H1 (cell line): ENCODE measurements around the gene GRID1. TPM values are rescaled to one million over a fixed set of nuclear protein-coding genes. Genes with fewer than 3 reads are reported as not detected.

Source experiments
- CTCF ChIA-PET: fragments of 300-600 bp; sonication (Branson Sonifier 250); formaldehyde crosslinking; loops from one replicate; lab custom pipeline; 2021; ENCODE audit not compliant: partially characterized antibody; lab: Charles Lee
- POLR2A ChIA-PET: fragments of 300-600 bp; sonication (Branson Sonifier 250); formaldehyde crosslinking; loops from one replicate; lab custom pipeline; 2021; ENCODE audit warnings: inconsistent platforms; ENCODE audit not compliant: partially characterized antibody; lab: Charles Lee
- DNase-seq, 2 experiments: peaks; one replicate each; pipeline versions ENCODE4 v3.0.0 to v3.0.0-alpha.2; 2010 to 2022; ENCODE audit warnings: low spot score in 2 of 2, low read depth in 1 of 2, mixed read lengths in 1 of 2
- FAIRE-seq: peaks from 2 replicates; lab custom pipeline; 2011; peaks lifted over from hg19 to GRCh38; lab: Jason Lieb, UNC
- H2AFZ ChIP-seq: 2 replicates; pipeline ENCODE4 v1.8.1; 2012; ENCODE audit warnings: low read length, inconsistent platforms
- H2AK5ac ChIP-seq: 2 replicates; pipeline ENCODE4 v1.6.1; 2013; ENCODE audit warnings: low read depth, low read length
- H2BK120ac ChIP-seq: replicated peaks from 2 replicates; pipeline ENCODE3; 2013; ENCODE audit warnings: low read depth, low read length, inconsistent platforms
- H2BK12ac ChIP-seq: 2 replicates; pipeline ENCODE4 v1.6.1; 2013; ENCODE audit warnings: low read depth, low read length
- H2BK15ac ChIP-seq: 2 replicates; pipeline ENCODE4 v1.6.1; 2013; ENCODE audit warnings: low read length
- H2BK20ac ChIP-seq: 2 replicates; pipeline ENCODE4 v1.6.1; 2013; ENCODE audit warnings: low read length
- H2BK5ac ChIP-seq: 2 replicates; pipeline ENCODE4 v1.6.1; 2013; ENCODE audit warnings: low read depth, low read length
- H3K14ac ChIP-seq: 2 replicates; pipeline ENCODE4 v1.6.1; 2013; ENCODE audit warnings: inconsistent platforms; ENCODE audit not compliant: insufficient read length
- H3K18ac ChIP-seq: 2 replicates; pipeline ENCODE4 v1.6.1; 2013; ENCODE audit warnings: low read length; ENCODE audit errors: extremely low read depth
- H3K23ac ChIP-seq: 2 replicates; pipeline ENCODE4 v1.6.1; 2013; ENCODE audit warnings: inconsistent platforms; ENCODE audit not compliant: insufficient read length
- H3K23me2 ChIP-seq: 2 replicates; pipeline ENCODE4 v1.6.1; 2013; ENCODE audit warnings: low read depth, low read length
- H3K27ac ChIP-seq: 2 replicates; pipeline ENCODE4 v1.6.1; 2011; ENCODE audit warnings: low read depth, low read length, inconsistent platforms
- H3K27me3 ChIP-seq, 4 experiments: replicated peaks in 1 of 4; 1 replicate in 1 of 4; 2 replicates in 3 of 4; pipeline versions ENCODE4 v1.6.1 to v1.8.1; 2011 to 2013; ENCODE audit warnings: low read length in 3 of 4, mild to moderate bottlenecking in 3 of 4, inconsistent platforms in 2 of 4, mixed read lengths in 2 of 4, moderate library complexity in 1 of 4; ENCODE audit not compliant: control insufficient read depth in 3 of 4, insufficient read depth in 3 of 4; ENCODE audit errors: extremely low read depth in 1 of 4
- H3K36me3 ChIP-seq, 4 experiments: 2 replicates each; pipeline versions ENCODE4 v1.6.1 to v1.8.1; 2011 to 2013; ENCODE audit warnings: mild to moderate bottlenecking in 4 of 4, low read length in 3 of 4, moderate library complexity in 2 of 4, control low read depth in 1 of 4, inconsistent platforms in 1 of 4; ENCODE audit not compliant: insufficient read depth in 4 of 4, control insufficient read depth in 2 of 4
- H3K4ac ChIP-seq: replicated peaks from 2 replicates; pipeline ENCODE3; 2013; ENCODE audit warnings: low read length, low read depth, mixed read lengths, inconsistent platforms; ENCODE audit not compliant: insufficient read length
- H3K4me1 ChIP-seq, 4 experiments: replicated peaks in 1 of 4; 1 replicate in 1 of 4; 2 replicates in 3 of 4; pipeline versions ENCODE4 v1.6.1 to v1.8.1; 2011 to 2013; ENCODE audit warnings: low read length in 3 of 4, inconsistent platforms in 2 of 4, mixed read lengths in 1 of 4; ENCODE audit not compliant: insufficient read depth in 4 of 4, control insufficient read depth in 3 of 4
- H3K4me2 ChIP-seq, 2 experiments: 2 replicates each; pipeline versions ENCODE4 v1.6.1 to v1.8.1; 2011 to 2013; ENCODE audit warnings: low read depth in 2 of 2, low read length in 2 of 2, control low read depth in 1 of 2, inconsistent platforms in 1 of 2, mild to moderate bottlenecking in 1 of 2; ENCODE audit not compliant: insufficient read depth in 1 of 2
- H3K4me3 ChIP-seq, 4 experiments: fragments of 200-600, 300-600 bp in 1 of 4; sonication (generic), shearing (Covaris generic), sonication (Bioruptor Twin) in 1 of 4; 2 replicates each; pipeline versions ENCODE4 v1.5.1 to v1.8.1; 2011 to 2016; ENCODE audit warnings: low read length in 4 of 4, low read depth in 3 of 4, control low read depth in 2 of 4, inconsistent platforms in 2 of 4, mild to moderate bottlenecking in 2 of 4, mixed read lengths in 1 of 4, moderate library complexity in 1 of 4; ENCODE audit not compliant: insufficient read depth in 2 of 4; ENCODE audit errors: extremely low read depth in 1 of 4
- H3K56ac ChIP-seq: replicated peaks from 2 replicates; pipeline ENCODE3; 2013; ENCODE audit warnings: low read depth, mild to moderate bottlenecking, mixed read lengths, low read length, inconsistent platforms; ENCODE audit not compliant: insufficient read length
- H3K79me1 ChIP-seq: 2 replicates; pipeline ENCODE4 v1.6.1; 2013; ENCODE audit warnings: low read depth, low read length, control low read depth
- H3K79me2 ChIP-seq, 2 experiments: 2 replicates each; pipeline versions ENCODE4 v1.6.1 to v1.8.1; 2012 to 2013; ENCODE audit warnings: low read length in 2 of 2, mild to moderate bottlenecking in 2 of 2, inconsistent platforms in 1 of 2; ENCODE audit not compliant: insufficient read depth in 2 of 2, control insufficient read depth in 1 of 2
- H3K9ac ChIP-seq, 4 experiments: replicated peaks in 1 of 4; 1 replicate in 1 of 4; 2 replicates in 3 of 4; pipeline versions ENCODE4 v1.6.1 to v1.8.1; 2011 to 2013; ENCODE audit warnings: low read depth in 3 of 4, low read length in 3 of 4, control low read depth in 2 of 4, mild to moderate bottlenecking in 2 of 4, moderate library complexity in 2 of 4, inconsistent platforms in 1 of 4; ENCODE audit errors: extremely low read depth in 1 of 4
- H3K9me3 ChIP-seq, 2 experiments: 2 replicates each; pipeline versions ENCODE4 v1.6.1 to v1.8.1; 2012 to 2013; ENCODE audit warnings: mild to moderate bottlenecking in 2 of 2, moderate library complexity in 2 of 2, control low read depth in 1 of 2, inconsistent platforms in 1 of 2, low read depth in 1 of 2, low read length in 1 of 2, mixed read lengths in 1 of 2; ENCODE audit not compliant: insufficient read depth in 2 of 2
- H4K20me1 ChIP-seq, 2 experiments: replicated peaks in 1 of 2; 2 replicates each; pipeline versions ENCODE3 to v1.8.1; 2011 to 2013; ENCODE audit warnings: inconsistent platforms in 2 of 2, low read length in 2 of 2, mild to moderate bottlenecking in 1 of 2; ENCODE audit not compliant: insufficient read depth in 2 of 2, control insufficient read depth in 1 of 2
- H4K5ac ChIP-seq: 2 replicates; pipeline ENCODE4 v1.6.1; 2013; ENCODE audit warnings: low read length, low read depth, mixed read lengths, inconsistent platforms; ENCODE audit not compliant: insufficient read length
- H4K8ac ChIP-seq: 2 replicates; pipeline ENCODE4 v1.8.0; 2013; ENCODE audit warnings: mild to moderate bottlenecking, moderate library complexity, low read length, inconsistent platforms; ENCODE audit not compliant: insufficient read depth; ENCODE audit errors: extremely low read depth
- H4K91ac ChIP-seq: replicated peaks from 2 replicates; pipeline ENCODE3; 2013; ENCODE audit warnings: low read length, mixed read lengths, inconsistent platforms; ENCODE audit not compliant: insufficient read length
- SIRT6 ChIP-seq: IDR thresholded peaks from one replicate; pipeline ENCODE4 v1.7.1; 2012; ENCODE audit warnings: low read length, inconsistent platforms
- SP1 ChIP-seq: IDR thresholded peaks from 2 replicates; pipeline ENCODE4 v1.6.1; 2011; ENCODE audit warnings: low read depth, low read length
- TAF1 ChIP-seq: IDR thresholded peaks from 2 replicates; pipeline ENCODE4 v1.6.1; 2011; ENCODE audit warnings: mild to moderate bottlenecking, low read depth, low read length
- WGBS, 2 experiments: shearing (Covaris generic) in 1 of 2; methylation state at CpG; one replicate each; pipeline versions ENCODE4 v1.1.6 to v1.1.7; 2013 to 2015; ENCODE audit warnings: low lambda C conversion rate in 2 of 2, mixed read lengths in 2 of 2, inconsistent platforms in 1 of 2, low coverage in 1 of 2, missing lambda C conversion rate in 1 of 2; ENCODE audit not compliant: insufficient replicate concordance in 2 of 2, insufficient coverage in 1 of 2, insufficient read length in 1 of 2; ENCODE audit errors: extremely low coverage in 1 of 2, missing lambda C conversion rate in 1 of 2; 5-methylcytosine and 5-hydroxymethylcytosine counted together
- polyA plus RNA-seq, 7 experiments: library from polyadenylated mRNA; depleted of rRNA in 3 of 7; stranded (reverse) in 5 of 7; unstranded in 2 of 7; fragments of >200 nt in 5 of 7; fragments of 200-250 nt in 2 of 7; gene quantifications; 1 replicate in 5 of 7; 2 replicates in 1 of 7; 4 replicates in 1 of 7; pipeline versions ENCODE4 v1.2.1 to v1.2.3, GENCODE V29; 2011 to 2013; ENCODE audit warnings: missing spikeins in 2 of 7, mixed read lengths in 2 of 7
- total RNA-seq: library from RNA; stranded (reverse); fragmentation: NEBNext Ultra II Directional; extraction: Animal tissue kit (Norgen Biotek cat#: 25700); gene quantifications from 2 replicates; pipeline ENCODE4 v1.2.1, GENCODE V29; 2021

The GRID1 gene
- total and polyA plus RNA-seq, 2 of the 8 experiments (the other 6 are each of a cell fraction or from before 2014, with no cell fraction given): 0.22 to 0.30 TPM

- no peak overlapping the region for H2BK12ac ChIP-seq
- no peak overlapping the region for H2BK15ac ChIP-seq
- H3K56ac ChIP-seq: no peak overlapping the region
- H3K27ac ChIP-seq: no peak overlapping the region
- H3K9ac ChIP-seq: no peak overlapping the region
- no peak overlapping the region for H2AFZ ChIP-seq
- H4K20me1 ChIP-seq: no peaks in the 10 kb centered on the region
- DNase-seq: no peak
- 90% methylated on average over 5 of the region's 5 CpGs; no CpG with 5 or more reads in 1 of the 2 experiments for WGBS, 2 experiments
- H4K5ac ChIP-seq: no peak overlapping the region
- H2AK5ac ChIP-seq: no peak overlapping the region; the same call in 1 of the 2 replicates
- TF ChIP-seq TAF1 (no peak), SIRT6 (no peak), SP1 (no peak)
- no peaks in the 10 kb centered on the region for H3K79me1 ChIP-seq
- H3K27me3 ChIP-seq: no peaks in the 10 kb centered on the region
- ChIA-PET CTCF (interaction anchor here (0.9 to 2.0 kb wide), 6 partner anchors 9 to 153 kb away, joined by 3 to 5 read pairs (median 4); no protein-coding TSS in a partner anchor), POLR2A (no interaction called here)
- no peak overlapping the region; the same call in 1 of the 2 replicates for H2BK5ac ChIP-seq
- no peak overlapping the region for H3K23ac ChIP-seq
- no peak for FAIRE-seq
- H3K9me3 ChIP-seq: no peaks in the 10 kb centered on the region
- H3K4me1 ChIP-seq: peaks cover 0 to 3% (median 0%) of the 10 kb centered on the region in 4 experiments; a peak in 1 of 7 replicates
- H2BK120ac ChIP-seq: no peak overlapping the region
- no peak overlapping the region for H2BK20ac ChIP-seq
- no peak overlapping the region for H3K4me3 ChIP-seq
- H3K4ac ChIP-seq: no peak overlapping the region
- no peak overlapping the region for H3K4me2 ChIP-seq
- no peak overlapping the region for H4K91ac ChIP-seq
- H3K79me2 ChIP-seq: no peaks in the 10 kb centered on the region
- H3K36me3 ChIP-seq: no peaks in the 10 kb centered on the region
- H3K14ac ChIP-seq: no peak overlapping the region
- no peak overlapping the region for H3K18ac ChIP-seq
- H3K23me2 ChIP-seq: no peaks in the 10 kb centered on the region
- H4K8ac ChIP-seq: peak overlapping the region; percentile 72; the same call in 1 of the 2 replicates
Observed at GRCh38 chr10:86218842-86219241, 147.8 kb downstream of the GRID1 start.
